Keratinocyte (primary cell): ENCODE measurements around the gene ELMO3. TPM values are rescaled to one million over a fixed set of nuclear protein-coding genes. Genes with fewer than 3 reads are reported as not detected.
A peak's percentile ranks its signal among the peaks of the same experiment; 100 is the strongest.

Experiments
- DNase-seq: peaks from one replicate; pipeline ENCODE4 v3.0.0-alpha.2; 2011; ENCODE audit warnings: low read depth, missing footprints, low spot score
- FAIRE-seq: peaks from 2 replicates; lab custom pipeline; 2011; peaks lifted over from hg19 to GRCh38; lab: Jason Lieb, UNC
- H2AFZ ChIP-seq: 2 replicates; pipeline ENCODE4 v1.6.0; 2012; ENCODE audit warnings: low read length, control low read depth, inconsistent platforms; ENCODE audit not compliant: control insufficient read depth
- H3K27ac ChIP-seq: 2 replicates; pipeline ENCODE4 v1.5.1; 2011; ENCODE audit warnings: low read length; ENCODE audit not compliant: control insufficient read depth, insufficient read depth
- H3K27me3 ChIP-seq: 3 replicates; pipeline ENCODE4 v1.6.0; 2011; ENCODE audit warnings: low read length; ENCODE audit not compliant: control insufficient read depth, insufficient read depth; ENCODE audit errors: extremely low read depth
- H3K36me3 ChIP-seq, 2 experiments: 2 replicates in 1 of 2; 3 replicates in 1 of 2; pipeline ENCODE4 v1.5.1; 2011; ENCODE audit warnings: low read length in 2 of 2, mild to moderate bottlenecking in 1 of 2; ENCODE audit not compliant: control insufficient read depth in 2 of 2, insufficient read depth in 2 of 2; ENCODE audit errors: extremely low read depth in 1 of 2
- H3K4me1 ChIP-seq: 3 replicates; pipeline ENCODE4 v1.5.1; 2011; ENCODE audit warnings: low read length; ENCODE audit not compliant: control insufficient read depth, insufficient read depth; ENCODE audit errors: extremely low read depth
- H3K4me2 ChIP-seq: 3 replicates; pipeline ENCODE4 v1.6.0; 2011; ENCODE audit warnings: low read depth, low read length; ENCODE audit not compliant: control insufficient read depth, insufficient read depth; ENCODE audit errors: extremely low read depth
- H3K4me3 ChIP-seq, 3 experiments: fragments of 200-600 bp in 1 of 3; sonication (generic) in 1 of 3; 2 replicates in 2 of 3; 3 replicates in 1 of 3; pipeline ENCODE4 v1.5.1; 2011 to 2016; ENCODE audit warnings: low read length in 3 of 3, mild to moderate bottlenecking in 3 of 3, control low read depth in 2 of 3, inconsistent platforms in 1 of 3, low read depth in 1 of 3, mixed read lengths in 1 of 3, mixed run types in 1 of 3, moderate library complexity in 1 of 3; ENCODE audit not compliant: control insufficient read depth in 2 of 3, insufficient read depth in 2 of 3; ENCODE audit errors: extremely low read depth in 1 of 3
- H3K79me2 ChIP-seq: 2 replicates; pipeline ENCODE4 v1.6.0; 2012; ENCODE audit warnings: low read length; ENCODE audit not compliant: control insufficient read depth, insufficient read depth
- H3K9ac ChIP-seq: 3 replicates; pipeline ENCODE4 v1.6.0; 2011; ENCODE audit warnings: low read length; ENCODE audit not compliant: control insufficient read depth, insufficient read depth; ENCODE audit errors: extremely low read depth
- H3K9me1 ChIP-seq: 3 replicates; pipeline ENCODE4 v1.6.0; 2011; ENCODE audit warnings: low read length; ENCODE audit not compliant: control insufficient read depth, insufficient read depth; ENCODE audit errors: extremely low read depth
- H3K9me3 ChIP-seq: 2 replicates; pipeline ENCODE4 v1.5.1; 2012; ENCODE audit warnings: low read depth, low read length; ENCODE audit not compliant: control insufficient read depth
- H4K20me1 ChIP-seq: 3 replicates; pipeline ENCODE4 v1.6.0; 2011; ENCODE audit warnings: low read length; ENCODE audit not compliant: control insufficient read depth, insufficient read depth; ENCODE audit errors: extremely low read depth
- CTCF ChIP-seq, 3 experiments: IDR thresholded peaks in 1 of 3; conservative IDR thresholded peaks in 1 of 3; optimal IDR thresholded peaks in 1 of 3; 2 replicates in 2 of 3; 3 replicates in 1 of 3; pipeline versions ENCODE3 to v1.5.1; 2011; ENCODE audit warnings: low read length in 3 of 3, mild to moderate bottlenecking in 3 of 3, moderate library complexity in 2 of 3, control low read depth in 1 of 3, inconsistent platforms in 1 of 3; ENCODE audit not compliant: insufficient read depth in 2 of 3; ENCODE audit errors: extremely low read depth in 1 of 3
- EZH2 ChIP-seq: IDR thresholded peaks from one replicate; pipeline ENCODE4 v1.6.1; 2012; ENCODE audit warnings: inconsistent platforms, mild to moderate bottlenecking, low read length, moderate library complexity
- dilution Hi-C: fragments of 300-500 bp; cut with MboI; formaldehyde crosslinking; loops from one replicate; pipeline ENCODE4 v1.7.0; 2020; ENCODE audit warnings: low sequenced_read_pairs; ENCODE audit not compliant: extremely low pct_ligation_motif_present
- polyA plus RNA-seq, 5 experiments: library from polyadenylated mRNA; depleted of rRNA in 3 of 5; stranded (reverse) in 3 of 5; stranded (forward) in 1 of 5; unstranded in 1 of 5; fragments of >200 nt; gene quantifications; 1 replicate in 1 of 5; 2 replicates in 3 of 5; 3 replicates in 1 of 5; pipeline versions ENCODE4 v1.2.1 to v1.2.3, GENCODE V29; 2011 to 2012; ENCODE audit warnings: missing spikeins in 2 of 5, low read depth in 1 of 5, low replicate concordance in 1 of 5

The ELMO3 gene
- polyA plus RNA-seq, 1 donor (not counting 4 experiments of a cell fraction or from before 2014, with no cell fraction given): 21.0 TPM

DNA sequence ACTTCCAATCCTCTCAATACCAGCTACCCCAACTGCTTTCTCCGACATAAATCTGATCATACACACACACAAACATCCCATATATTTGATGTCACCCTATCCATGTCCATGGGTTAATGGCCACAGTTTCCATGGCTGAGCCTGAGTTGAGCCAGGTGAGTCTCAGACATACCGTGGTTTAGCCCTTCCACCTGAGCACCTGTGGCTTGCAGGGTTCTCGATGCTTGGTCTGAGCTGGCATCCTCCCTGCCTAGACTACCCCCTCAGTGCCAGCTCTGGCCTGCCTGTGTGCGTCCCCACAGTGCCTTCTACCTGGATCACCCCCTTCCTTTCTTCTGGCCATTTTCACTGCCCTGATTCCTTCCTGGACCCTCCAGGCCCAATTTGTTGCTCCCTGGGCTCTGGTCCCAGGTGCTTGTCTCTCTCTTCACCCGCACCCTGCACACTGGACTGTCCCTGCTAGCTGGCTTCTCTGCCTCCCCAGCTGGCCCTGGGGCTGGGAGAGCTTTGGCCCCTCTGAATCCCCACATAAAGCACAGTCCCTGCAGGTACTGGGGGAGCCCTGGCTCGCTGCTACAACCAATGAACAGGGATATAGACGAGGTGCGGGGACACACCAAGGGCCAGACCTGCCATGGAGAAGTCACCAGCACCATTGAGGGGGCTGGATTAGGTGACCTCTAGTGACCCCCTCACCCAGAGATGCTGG lies 7.4 kb downstream of the ELMO3 start:
- TF ChIP-seq EZH2: no peak
- TF ChIP-seq CTCF (optimal IDR thresholded peaks at IDR 0.05 in 1 of 3, IDR thresholded peaks at IDR 0.05 in 1 of 3, conservative IDR thresholded peaks at IDR 0.05 in 1 of 3; ENCODE audit: extremely low read depth in 1 of 3, insufficient read depth in 2 of 3, low read length in 3 of 3): no peak
- no peak overlapping the region for H3K27ac ChIP-seq
- dilution Hi-C loops: no loop called here
- H2AFZ ChIP-seq: no peak overlapping the region
- H3K9me1 ChIP-seq: peaks cover 4% of the 10 kb centered on the region
- DNase-seq: no peak
- peak overlapping the region; percentile 48 for H3K4me2 ChIP-seq
- H3K9ac ChIP-seq: no peak overlapping the region
- FAIRE-seq: no peak
- no peak overlapping the region for H3K4me3 ChIP-seq
- H3K36me3 ChIP-seq: peaks cover 3 to 22% of the 10 kb centered on the region in 2 experiments
- no peaks in the 10 kb centered on the region for H3K79me2 ChIP-seq
- no peaks in the 10 kb centered on the region for H3K27me3 ChIP-seq
- H3K4me1 ChIP-seq: peaks cover 27% of the 10 kb centered on the region
- H3K9me3 ChIP-seq: no peaks in the 10 kb centered on the region
- no peaks in the 10 kb centered on the region for H4K20me1 ChIP-seq

DNA sequence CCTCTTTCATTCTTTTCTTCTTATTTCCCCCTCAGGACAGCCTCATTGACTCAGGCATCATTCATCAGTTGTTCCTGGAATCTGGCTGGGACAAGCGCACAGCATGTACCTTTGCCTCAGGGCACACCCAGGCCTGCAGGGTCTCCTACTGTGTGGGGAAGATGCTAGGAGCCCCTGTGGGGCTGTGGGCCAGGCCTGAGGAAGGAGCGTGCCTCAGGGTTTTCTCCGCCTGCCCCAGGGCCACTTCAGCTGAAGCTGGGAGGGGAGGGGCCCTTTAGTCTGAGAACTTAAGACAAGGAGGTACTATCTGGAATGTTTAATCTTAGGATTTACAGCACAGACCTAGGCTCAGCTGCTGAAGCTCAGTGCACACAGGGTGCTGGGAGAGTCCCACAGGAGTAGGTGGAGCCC lies 7.9 kb downstream of the ELMO3 start:
- H3K27ac ChIP-seq: peak overlapping the region; percentile 52
- no peak for DNase-seq
- no peak overlapping the region for H2AFZ ChIP-seq
- dilution Hi-C loops: no loop called here
- TF ChIP-seq CTCF (optimal IDR thresholded peaks at IDR 0.05 in 1 of 3, IDR thresholded peaks at IDR 0.05 in 1 of 3, conservative IDR thresholded peaks at IDR 0.05 in 1 of 3; ENCODE audit: extremely low read depth in 1 of 3, insufficient read depth in 2 of 3, low read length in 3 of 3) (no peak), EZH2 (no peak)
- peaks cover 4% of the 10 kb centered on the region for H3K9me1 ChIP-seq
- no peaks in the 10 kb centered on the region for H4K20me1 ChIP-seq
- H3K27me3 ChIP-seq: no peaks in the 10 kb centered on the region
- H3K4me3 ChIP-seq: no peak overlapping the region
- H3K36me3 ChIP-seq: peaks cover 3 to 19% of the 10 kb centered on the region in 2 experiments
- peak; percentile 85 for FAIRE-seq
- H3K9ac ChIP-seq: peak overlapping the region; percentile 31
- peak overlapping the region; percentile 48 for H3K4me2 ChIP-seq
- H3K79me2 ChIP-seq: no peaks in the 10 kb centered on the region
- H3K4me1 ChIP-seq: peaks cover 28% of the 10 kb centered on the region
- H3K9me3 ChIP-seq: no peaks in the 10 kb centered on the region
